SK-N-SH treated with all-trans-retinoic acid at 6 μM for 48 hours (cell line): ENCODE results near the gene MAP3K20.

Experiments
- CSDC2 ChIP-seq: fragments of 250-450 bp; sonication (Bioruptor Pico); IDR thresholded peaks from 2 replicates; pipeline ENCODE4 v1.5.0; 2020; ENCODE audit warnings: mild to moderate bottlenecking, moderate library complexity
- ISL1 ChIP-seq: fragments of 250-450 bp; sonication (Bioruptor Pico); IDR thresholded peaks from 2 replicates; pipeline ENCODE4 v2.1.2; 2022; ENCODE audit warnings: mild to moderate bottlenecking, moderate library complexity
- PPARA ChIP-seq: fragments of 250-450 bp; sonication (Bioruptor Pico); IDR thresholded peaks from 2 replicates; pipeline ENCODE4 v1.5.0; 2020; ENCODE audit warnings: mild to moderate bottlenecking, borderline replicate concordance
- RARB ChIP-seq: fragments of 250-450 bp; sonication (Bioruptor Pico); IDR thresholded peaks from 2 replicates; pipeline ENCODE4 v1.8.0; 2021; ENCODE audit warnings: mild to moderate bottlenecking, moderate library complexity
- TCF4 ChIP-seq: fragments of 250-450 bp; sonication (Bioruptor Pico); IDR thresholded peaks from 2 replicates; pipeline ENCODE4 v1.8.0; 2021; ENCODE audit warnings: mild to moderate bottlenecking, moderate library complexity, borderline replicate concordance
- TOX ChIP-seq: fragments of 250-450 bp; sonication (Bioruptor Pico); IDR thresholded peaks from 2 replicates; pipeline ENCODE4 v1.8.0; 2021; ENCODE audit warnings: mild to moderate bottlenecking, moderate library complexity, borderline replicate concordance
- ZNF565 ChIP-seq: fragments of 450-650 bp; formaldehyde crosslinking; conservative IDR thresholded peaks from 2 replicates; pipeline ENCODE4 v1.5.0; 2020; ENCODE audit warnings: low read depth, mild to moderate bottlenecking, moderate library complexity
- ZNF70 ChIP-seq: fragments of 450-650 bp; formaldehyde crosslinking; IDR thresholded peaks from 2 replicates; pipeline ENCODE4 v1.5.0; 2020; ENCODE audit warnings: mild to moderate bottlenecking, moderate library complexity
- ZNF8 ChIP-seq: fragments of 450-650 bp; formaldehyde crosslinking; IDR thresholded peaks from 2 replicates; pipeline ENCODE4 v1.5.0; 2020; ENCODE audit warnings: mild to moderate bottlenecking, moderate library complexity
- TF ChIP-seq, protein P1 (sequence below): fragments of 250-450 bp; sonication (Bioruptor Pico); IDR thresholded peaks from 2 replicates; pipeline ENCODE4 v1.8.0; 2020; ENCODE audit warnings: mild to moderate bottlenecking, moderate library complexity, borderline replicate concordance
- TF ChIP-seq, protein P2 (sequence below): fragments of 250-450 bp; sonication (Bioruptor Pico); IDR thresholded peaks from 2 replicates; pipeline ENCODE4 v1.5.1; 2021; ENCODE audit warnings: mild to moderate bottlenecking, moderate library complexity
- TF ChIP-seq, protein P3 (sequence below): fragments of 250-450 bp; sonication (Bioruptor Pico); IDR thresholded peaks from 2 replicates; pipeline ENCODE4 v1.8.0; 2021; ENCODE audit warnings: low read depth, mild to moderate bottlenecking, moderate library complexity, borderline replicate concordance
- TF ChIP-seq, protein P4 (sequence below): fragments of 250-450 bp; sonication (Bioruptor Pico); IDR thresholded peaks from 2 replicates; pipeline ENCODE4 v1.5.1; 2020; ENCODE audit warnings: low read depth, mild to moderate bottlenecking, moderate library complexity
- TF ChIP-seq, protein P5 (sequence below): fragments of 250-450 bp; sonication (Bioruptor Pico); IDR thresholded peaks from 2 replicates; pipeline ENCODE4 v1.5.0; 2020; ENCODE audit warnings: mild to moderate bottlenecking, moderate library complexity

DNA sequence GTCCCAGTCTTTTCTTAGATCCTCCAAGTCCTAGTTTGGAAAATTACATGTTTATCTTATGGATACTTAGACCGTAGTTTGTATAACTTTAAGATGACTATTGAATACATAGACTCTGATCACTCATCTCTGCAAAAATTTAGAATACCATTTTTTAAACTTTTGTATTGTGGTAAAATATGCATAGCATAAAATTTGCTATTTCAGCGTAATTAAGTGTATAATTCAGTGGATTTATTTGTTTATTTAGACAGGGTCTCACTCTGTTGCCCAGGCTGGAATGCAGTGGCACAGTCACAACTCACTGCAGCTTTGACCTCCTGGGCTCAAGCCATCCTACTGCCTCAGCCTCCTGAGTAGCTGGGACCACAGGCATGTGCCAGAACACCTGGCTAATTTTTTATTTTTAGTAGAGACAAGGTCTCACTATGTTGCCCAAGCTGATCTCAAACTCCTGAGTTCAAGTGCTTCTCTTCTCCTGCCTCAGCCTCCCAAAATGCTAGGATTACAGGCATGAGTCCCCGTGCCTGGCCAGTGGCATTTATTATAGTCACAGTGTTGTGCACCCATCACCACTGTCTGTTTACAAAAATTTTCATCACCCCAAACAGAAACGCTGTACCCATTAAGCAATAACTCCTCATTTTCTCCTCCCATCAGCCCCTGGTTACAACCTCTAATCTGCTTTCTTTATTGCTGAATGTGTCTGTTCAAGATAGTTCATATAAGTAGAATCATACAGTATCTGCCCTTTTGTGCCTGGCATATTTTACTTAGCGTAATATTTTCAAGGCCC, 90.0 kb downstream of the MAP3K20 start:
- TF ChIP-seq PPARA: no peak
- TF ChIP-seq, protein P1, sequence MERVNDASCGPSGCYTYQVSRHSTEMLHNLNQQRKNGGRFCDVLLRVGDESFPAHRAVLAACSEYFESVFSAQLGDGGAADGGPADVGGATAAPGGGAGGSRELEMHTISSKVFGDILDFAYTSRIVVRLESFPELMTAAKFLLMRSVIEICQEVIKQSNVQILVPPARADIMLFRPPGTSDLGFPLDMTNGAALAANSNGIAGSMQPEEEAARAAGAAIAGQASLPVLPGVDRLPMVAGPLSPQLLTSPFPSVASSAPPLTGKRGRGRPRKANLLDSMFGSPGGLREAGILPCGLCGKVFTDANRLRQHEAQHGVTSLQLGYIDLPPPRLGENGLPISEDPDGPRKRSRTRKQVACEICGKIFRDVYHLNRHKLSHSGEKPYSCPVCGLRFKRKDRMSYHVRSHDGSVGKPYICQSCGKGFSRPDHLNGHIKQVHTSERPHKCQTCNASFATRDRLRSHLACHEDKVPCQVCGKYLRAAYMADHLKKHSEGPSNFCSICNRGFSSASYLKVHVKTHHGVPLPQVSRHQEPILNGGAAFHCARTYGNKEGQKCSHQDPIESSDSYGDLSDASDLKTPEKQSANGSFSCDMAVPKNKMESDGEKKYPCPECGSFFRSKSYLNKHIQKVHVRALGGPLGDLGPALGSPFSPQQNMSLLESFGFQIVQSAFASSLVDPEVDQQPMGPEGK: no peak
- TF ChIP-seq TCF4: no peak
- no peak for TF ChIP-seq RARB (CRISPR knock-in tag)
- no peak for TF ChIP-seq TOX (CRISPR knock-in tag)
- no peak for TF ChIP-seq ISL1 (CRISPR knock-in tag)
- TF ChIP-seq, protein P2, sequence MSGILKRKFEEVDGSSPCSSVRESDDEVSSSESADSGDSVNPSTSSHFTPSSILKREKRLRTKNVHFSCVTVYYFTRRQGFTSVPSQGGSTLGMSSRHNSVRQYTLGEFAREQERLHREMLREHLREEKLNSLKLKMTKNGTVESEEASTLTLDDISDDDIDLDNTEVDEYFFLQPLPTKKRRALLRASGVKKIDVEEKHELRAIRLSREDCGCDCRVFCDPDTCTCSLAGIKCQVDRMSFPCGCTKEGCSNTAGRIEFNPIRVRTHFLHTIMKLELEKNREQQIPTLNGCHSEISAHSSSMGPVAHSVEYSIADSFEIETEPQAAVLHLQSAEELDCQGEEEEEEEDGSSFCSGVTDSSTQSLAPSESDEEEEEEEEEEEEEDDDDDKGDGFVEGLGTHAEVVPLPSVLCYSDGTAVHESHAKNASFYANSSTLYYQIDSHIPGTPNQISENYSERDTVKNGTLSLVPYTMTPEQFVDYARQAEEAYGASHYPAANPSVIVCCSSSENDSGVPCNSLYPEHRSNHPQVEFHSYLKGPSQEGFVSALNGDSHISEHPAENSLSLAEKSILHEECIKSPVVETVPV (CRISPR knock-in tag): no peak
- TF ChIP-seq ZNF565 (CRISPR knock-in tag): no peak
- no peak for TF ChIP-seq ZNF8 (CRISPR knock-in tag)
- TF ChIP-seq, protein P3, sequence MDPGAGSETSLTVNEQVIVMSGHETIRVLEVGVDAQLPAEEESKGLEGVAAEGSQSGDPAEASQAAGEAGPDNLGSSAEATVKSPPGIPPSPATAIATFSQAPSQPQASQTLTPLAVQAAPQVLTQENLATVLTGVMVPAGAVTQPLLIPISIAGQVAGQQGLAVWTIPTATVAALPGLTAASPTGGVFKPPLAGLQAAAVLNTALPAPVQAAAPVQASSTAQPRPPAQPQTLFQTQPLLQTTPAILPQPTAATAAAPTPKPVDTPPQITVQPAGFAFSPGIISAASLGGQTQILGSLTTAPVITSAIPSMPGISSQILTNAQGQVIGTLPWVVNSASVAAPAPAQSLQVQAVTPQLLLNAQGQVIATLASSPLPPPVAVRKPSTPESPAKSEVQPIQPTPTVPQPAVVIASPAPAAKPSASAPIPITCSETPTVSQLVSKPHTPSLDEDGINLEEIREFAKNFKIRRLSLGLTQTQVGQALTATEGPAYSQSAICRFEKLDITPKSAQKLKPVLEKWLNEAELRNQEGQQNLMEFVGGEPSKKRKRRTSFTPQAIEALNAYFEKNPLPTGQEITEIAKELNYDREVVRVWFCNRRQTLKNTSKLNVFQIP: no peak
- TF ChIP-seq, protein P4, sequence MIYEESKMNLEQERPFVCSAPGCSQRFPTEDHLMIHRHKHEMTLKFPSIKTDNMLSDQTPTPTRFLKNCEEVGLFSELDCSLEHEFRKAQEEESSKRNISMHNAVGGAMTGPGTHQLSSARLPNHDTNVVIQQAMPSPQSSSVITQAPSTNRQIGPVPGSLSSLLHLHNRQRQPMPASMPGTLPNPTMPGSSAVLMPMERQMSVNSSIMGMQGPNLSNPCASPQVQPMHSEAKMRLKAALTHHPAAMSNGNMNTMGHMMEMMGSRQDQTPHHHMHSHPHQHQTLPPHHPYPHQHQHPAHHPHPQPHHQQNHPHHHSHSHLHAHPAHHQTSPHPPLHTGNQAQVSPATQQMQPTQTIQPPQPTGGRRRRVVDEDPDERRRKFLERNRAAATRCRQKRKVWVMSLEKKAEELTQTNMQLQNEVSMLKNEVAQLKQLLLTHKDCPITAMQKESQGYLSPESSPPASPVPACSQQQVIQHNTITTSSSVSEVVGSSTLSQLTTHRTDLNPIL (CRISPR knock-in tag): no peak
- no peak for TF ChIP-seq CSDC2 (CRISPR knock-in tag)
- TF ChIP-seq ZNF70 (CRISPR knock-in tag): no peak
- TF ChIP-seq, protein P5, sequence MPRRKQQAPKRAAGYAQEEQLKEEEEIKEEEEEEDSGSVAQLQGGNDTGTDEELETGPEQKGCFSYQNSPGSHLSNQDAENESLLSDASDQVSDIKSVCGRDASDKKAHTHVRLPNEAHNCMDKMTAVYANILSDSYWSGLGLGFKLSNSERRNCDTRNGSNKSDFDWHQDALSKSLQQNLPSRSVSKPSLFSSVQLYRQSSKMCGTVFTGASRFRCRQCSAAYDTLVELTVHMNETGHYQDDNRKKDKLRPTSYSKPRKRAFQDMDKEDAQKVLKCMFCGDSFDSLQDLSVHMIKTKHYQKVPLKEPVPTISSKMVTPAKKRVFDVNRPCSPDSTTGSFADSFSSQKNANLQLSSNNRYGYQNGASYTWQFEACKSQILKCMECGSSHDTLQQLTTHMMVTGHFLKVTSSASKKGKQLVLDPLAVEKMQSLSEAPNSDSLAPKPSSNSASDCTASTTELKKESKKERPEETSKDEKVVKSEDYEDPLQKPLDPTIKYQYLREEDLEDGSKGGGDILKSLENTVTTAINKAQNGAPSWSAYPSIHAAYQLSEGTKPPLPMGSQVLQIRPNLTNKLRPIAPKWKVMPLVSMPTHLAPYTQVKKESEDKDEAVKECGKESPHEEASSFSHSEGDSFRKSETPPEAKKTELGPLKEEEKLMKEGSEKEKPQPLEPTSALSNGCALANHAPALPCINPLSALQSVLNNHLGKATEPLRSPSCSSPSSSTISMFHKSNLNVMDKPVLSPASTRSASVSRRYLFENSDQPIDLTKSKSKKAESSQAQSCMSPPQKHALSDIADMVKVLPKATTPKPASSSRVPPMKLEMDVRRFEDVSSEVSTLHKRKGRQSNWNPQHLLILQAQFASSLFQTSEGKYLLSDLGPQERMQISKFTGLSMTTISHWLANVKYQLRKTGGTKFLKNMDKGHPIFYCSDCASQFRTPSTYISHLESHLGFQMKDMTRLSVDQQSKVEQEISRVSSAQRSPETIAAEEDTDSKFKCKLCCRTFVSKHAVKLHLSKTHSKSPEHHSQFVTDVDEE (CRISPR knock-in tag): no peak
